HG02973 (cell line): ENCODE data around the gene RWDD1.

Experiments used
- ATAC-seq: cut with Tn5 transposase; IDR thresholded peaks from one replicate; pipeline ENCODE4 v1.9.1; 2021; ENCODE audit warnings: moderate library complexity; ENCODE audit not compliant: unreplicated experiment

RWDD1 gene

GRCh38 chr6:116557893-116558292 lies 13.4 kb upstream of the RWDD1 start:
- ATAC-seq = no peak

GRCh38 chr6:116560130-116560529 lies 11.2 kb upstream of the RWDD1 start:
- ATAC-seq = no peak

- peak; percentile 73 for ATAC-seq
Measured at GRCh38 chr6:116561377-116562018, 9.8 kb upstream of the RWDD1 start.

GRCh38 chr6:116562019-116562403 lies 9.3 kb upstream of the RWDD1 start:
- ATAC-seq = no peak

- ATAC-seq = no peak
Measured at GRCh38 chr6:116562614-116563013, 8.7 kb upstream of the RWDD1 start.

- ATAC-seq = no peak
Measured at GRCh38 chr6:116563830-116564229, 7.5 kb upstream of the RWDD1 start.

- no peak for ATAC-seq
Measured at GRCh38 chr6:116564311-116564710, 7.0 kb upstream of the RWDD1 start.

GRCh38 chr6:116564921-116565872 lies 6.1 kb upstream of the RWDD1 start:
- no peak for ATAC-seq

- no peak for ATAC-seq
Measured at GRCh38 chr6:116568111-116568510, 3.2 kb upstream of the RWDD1 start.

GRCh38 chr6:116568821-116569755 lies 2.2 kb upstream of the RWDD1 start:
- no peak for ATAC-seq

- ATAC-seq = no peak
Measured at GRCh38 chr6:116571683-116572000, 338 bp downstream of the RWDD1 start.

GRCh38 chr6:116572162-116572561 lies 858 bp downstream of the RWDD1 start:
- no peak for ATAC-seq

GRCh38 chr6:116575227-116575626 lies 3.9 kb downstream of the RWDD1 start:
- ATAC-seq = no peak

GRCh38 chr6:116577486-116577885 lies 6.2 kb downstream of the RWDD1 start:
- no peak for ATAC-seq

GRCh38 chr6:116578335-116578734 lies 7.0 kb downstream of the RWDD1 start:
- no peak for ATAC-seq

GRCh38 chr6:116579143-116579542 lies 7.8 kb downstream of the RWDD1 start:
- ATAC-seq = no peak

- ATAC-seq = no peak
Measured at GRCh38 chr6:116580198-116580597, 8.9 kb downstream of the RWDD1 start.

GRCh38 chr6:116586276-116586675 lies 15.0 kb downstream of the RWDD1 start:
- no peak for ATAC-seq

- ATAC-seq = no peak
Measured at GRCh38 chr6:116586738-116587137, 15.4 kb downstream of the RWDD1 start.

- no peak for ATAC-seq
Measured at GRCh38 chr6:116595247-116595646, 23.9 kb downstream of the RWDD1 start.

- no peak for ATAC-seq
Measured at GRCh38 chr6:116596815-116597214, 25.5 kb downstream of the RWDD1 start.
